ENCODE results near the gene SLC35F4.
"Not testable (repeated sequence)": the region's sequence is repeated elsewhere in the genome, so short reads cannot be mapped to it uniquely, and the experiment has no call there.

SLC35F4 gene

DNA sequence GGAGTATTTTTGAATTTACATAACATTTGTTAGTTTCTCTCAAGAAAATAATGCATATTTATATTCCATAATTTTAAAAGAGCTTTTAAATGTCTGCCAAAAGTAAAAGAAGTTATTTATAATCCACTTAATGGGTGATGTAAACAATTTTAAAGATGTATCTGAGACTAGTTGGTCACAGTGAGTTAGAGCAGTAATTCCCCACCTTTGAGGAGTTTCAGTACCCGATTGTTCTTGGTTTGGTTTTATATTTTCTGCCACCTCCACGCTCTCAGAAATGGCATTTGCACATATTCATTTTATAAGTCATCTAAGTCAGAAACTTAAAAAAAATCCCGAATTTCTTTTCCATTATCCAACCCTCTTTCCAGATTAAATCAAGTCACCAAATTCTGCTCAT lies 153.2 kb downstream of the SLC35F4 start:
- no peak for DNase-seq

DNA sequence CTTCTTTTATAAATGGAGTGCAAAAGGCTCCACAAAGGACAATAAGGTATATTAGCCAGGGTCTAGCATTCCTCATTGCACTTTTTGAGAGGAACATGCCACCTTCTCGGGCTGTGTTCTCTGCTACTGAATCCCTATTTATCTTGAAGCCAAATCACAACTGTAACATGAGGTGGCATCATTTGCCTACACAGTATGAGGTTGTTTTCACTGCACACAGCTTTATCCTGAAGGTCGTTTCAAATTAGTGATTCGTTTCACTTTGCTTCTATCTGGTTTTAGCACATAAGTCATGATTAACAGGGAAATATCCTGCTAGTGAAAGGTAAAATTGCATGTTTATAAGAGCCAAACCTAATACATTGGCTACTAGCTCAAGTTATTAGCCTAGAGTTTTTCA lies 153.8 kb downstream of the SLC35F4 start:
- DNase-seq = no peak

DNA sequence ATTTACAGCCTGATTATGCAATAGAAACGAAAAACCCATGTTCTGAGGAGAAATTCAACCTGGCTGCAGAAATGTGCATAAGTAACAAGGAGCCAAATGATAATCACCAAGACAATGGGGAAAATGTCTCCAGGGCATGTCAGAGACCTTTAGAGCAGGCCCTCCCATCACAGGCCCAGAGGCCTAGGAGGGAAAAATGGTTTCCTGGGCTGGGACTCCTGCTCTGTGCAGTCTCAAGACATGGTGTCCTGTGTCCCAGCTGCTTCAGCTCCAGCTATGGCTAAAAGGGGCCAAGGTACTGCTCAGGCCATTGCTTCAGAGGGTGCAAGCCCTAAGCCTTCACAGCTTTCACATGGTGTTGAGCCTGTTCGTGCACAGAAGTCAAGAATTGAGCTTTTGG lies 156.0 kb downstream of the SLC35F4 start:
- DNase-seq = no peak

DNA sequence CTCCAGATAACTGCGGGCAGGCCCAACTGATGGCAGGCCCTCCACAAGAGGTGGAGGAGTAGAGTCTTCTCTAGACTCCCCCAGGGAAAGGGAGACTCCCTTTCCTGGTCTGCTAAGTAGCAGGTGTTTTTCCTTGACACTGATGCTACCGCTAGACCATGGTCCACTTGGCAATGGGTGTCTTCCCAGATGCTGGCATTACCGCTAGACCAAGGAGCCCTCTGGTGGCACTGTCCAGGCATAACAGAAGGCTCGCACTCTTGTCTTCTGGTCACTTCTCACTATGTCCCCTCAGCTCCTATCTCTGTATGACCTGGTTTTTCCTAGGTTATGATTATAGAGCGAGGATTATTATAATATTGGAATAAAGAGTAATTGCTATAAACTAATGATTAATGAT lies 156.8 kb downstream of the SLC35F4 start:
- not testable (repeated sequence) for DNase-seq

DNA sequence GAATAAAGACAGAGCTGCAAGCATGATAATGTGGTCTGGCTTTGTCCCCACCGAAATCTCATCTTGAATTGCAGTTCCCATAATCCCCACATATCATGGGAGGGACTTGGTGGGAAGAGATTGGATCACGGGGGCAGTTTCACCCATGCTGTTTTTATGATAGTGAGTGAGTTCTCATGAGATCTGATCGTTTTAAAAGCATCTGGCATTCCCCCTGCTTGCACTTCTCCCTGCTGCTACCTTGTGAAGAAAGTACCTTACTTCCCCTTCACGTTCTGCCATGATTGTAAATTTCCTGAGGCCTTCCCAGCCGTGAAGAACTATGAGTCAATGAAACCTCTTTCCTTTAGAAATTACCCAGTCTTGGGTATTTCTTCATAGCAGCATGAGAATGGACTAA lies 158.7 kb downstream of the SLC35F4 start:
- no peak for DNase-seq

DNA sequence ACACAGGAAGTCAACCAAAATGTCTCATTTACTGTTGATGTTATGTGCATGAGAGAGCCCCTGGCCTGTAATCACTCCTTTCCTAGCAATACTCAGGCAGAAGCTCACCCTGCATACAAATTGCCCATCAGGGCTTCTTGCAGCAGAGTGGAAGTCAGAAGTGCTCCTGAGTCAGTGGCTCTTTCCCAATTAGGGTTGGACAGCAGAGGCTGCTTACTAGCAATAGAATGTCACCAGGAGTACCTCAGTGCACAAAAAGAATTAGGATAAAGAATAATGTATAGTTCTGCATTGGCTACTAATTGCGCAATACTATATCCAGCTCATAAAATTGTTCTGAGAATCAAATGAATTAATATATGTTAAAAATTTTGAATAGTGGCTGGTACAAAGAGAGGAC lies 161.1 kb downstream of the SLC35F4 start:
- no peak for DNase-seq

DNA sequence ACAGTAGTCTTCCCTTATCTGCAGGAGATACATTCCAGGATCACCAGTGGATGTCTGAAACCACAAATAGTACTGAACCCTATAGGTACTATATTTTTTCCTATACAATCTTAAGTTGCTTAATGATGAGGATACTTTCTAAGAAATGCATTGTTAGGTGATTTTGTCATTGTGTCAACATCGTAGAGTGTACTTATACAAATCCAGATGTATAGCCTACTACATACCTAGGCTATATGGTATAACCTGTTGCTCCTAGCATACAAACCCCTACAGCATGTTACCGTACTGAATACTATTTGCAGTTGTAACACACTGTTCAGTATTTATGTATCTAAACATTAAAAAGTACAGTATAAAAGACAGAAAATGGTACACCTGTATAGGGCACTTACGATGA lies 165.9 kb downstream of the SLC35F4 start:
- DNase-seq = no peak

DNA sequence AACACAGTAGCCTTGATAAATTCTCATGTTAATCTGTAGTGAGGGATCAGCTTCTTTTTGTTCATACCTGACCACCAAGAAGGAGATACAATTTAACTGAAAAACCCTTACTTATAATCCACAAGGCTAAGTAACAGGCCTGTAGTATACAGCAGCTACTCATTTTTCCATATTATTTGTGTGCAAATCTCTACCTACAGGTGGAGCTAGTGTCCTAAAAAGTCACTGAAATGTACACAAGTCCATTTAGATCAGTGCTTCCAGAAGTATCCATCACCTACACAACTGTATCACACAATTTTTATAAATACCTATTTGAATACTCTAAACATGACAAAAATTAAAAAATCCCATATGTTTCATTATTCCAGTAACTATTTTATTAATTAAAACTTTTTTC lies 173.2 kb downstream of the SLC35F4 start:
- DNase-seq = no peak

DNA sequence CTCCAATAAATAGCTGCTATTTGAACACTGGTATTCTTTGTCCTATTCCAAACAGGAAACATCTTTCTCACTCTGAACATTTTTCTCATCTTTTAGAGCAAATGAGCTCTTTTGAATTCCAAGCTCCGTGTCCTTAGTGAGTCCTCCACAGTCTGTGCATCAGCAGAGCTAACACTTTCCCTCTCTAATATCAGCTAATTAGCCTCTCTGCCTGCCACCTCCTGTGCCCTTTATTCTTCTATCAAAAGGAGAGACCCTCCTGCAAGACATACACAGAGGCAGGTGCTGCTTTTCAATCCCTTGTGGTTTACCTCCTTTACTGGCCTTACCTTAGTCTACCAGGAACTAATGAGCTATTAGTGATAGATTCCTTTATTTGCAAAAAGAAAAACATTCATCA lies 178.5 kb downstream of the SLC35F4 start:
- DNase-seq = no peak

DNA sequence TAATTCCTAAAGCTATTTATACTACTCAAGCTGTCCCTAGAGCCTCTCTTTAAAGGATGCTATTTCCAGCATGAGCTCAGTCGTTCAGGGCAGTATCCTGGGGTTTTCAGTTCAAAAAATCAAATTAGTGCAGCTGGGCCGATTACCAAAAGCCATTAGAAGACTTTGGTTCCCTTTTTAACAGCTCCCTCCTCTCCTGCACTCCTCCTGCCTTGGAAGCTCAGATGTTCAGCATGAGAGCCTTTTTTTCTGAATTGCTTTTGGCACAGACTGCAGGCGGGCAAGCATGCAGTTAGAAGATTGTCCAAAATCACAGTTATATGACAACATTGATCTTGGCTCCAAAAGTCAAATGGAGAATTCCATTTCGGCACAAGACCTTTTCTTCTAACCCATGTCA lies 179.6 kb downstream of the SLC35F4 start:
- DNase-seq = no peak

DNA sequence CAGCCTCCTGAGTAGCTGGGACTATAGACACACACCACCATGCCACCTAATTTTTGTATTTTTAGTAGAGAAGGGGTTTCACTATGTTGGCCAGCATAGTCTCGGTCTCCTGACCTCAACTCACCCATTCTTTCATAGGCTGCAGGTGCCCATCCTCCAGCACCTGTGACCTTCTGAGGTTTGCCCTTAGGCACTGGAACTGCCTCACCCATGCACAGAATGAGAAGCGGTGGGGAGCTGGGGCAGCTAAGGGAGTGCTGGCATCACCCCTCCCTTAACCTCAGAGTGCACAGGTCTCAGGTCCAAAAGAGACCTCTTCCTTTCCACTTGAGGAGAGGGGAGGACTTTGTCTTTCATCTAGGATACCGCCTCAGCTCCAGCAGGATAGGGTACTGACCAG lies 194.9 kb downstream of the SLC35F4 start:
- no peak for DNase-seq

DNA sequence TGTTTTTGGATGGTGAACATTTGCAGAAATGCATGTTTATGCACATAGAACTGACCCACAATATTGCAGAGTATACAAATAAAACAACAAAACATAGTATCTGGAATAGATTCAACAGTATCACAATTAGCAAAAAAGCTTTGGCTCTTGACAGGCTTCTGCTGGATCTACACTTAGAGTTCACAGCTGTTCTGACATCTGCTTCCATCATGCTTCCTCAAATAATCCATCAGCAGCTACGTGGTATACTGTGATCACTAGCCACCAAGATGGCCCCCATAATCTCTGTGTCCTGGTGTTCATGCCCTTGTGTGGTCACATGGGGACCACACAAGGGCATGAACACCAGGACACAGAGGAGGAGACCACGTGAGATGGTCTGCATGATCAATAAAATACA lies 205.7 kb downstream of the SLC35F4 start:
- DNase-seq = no peak

DNA sequence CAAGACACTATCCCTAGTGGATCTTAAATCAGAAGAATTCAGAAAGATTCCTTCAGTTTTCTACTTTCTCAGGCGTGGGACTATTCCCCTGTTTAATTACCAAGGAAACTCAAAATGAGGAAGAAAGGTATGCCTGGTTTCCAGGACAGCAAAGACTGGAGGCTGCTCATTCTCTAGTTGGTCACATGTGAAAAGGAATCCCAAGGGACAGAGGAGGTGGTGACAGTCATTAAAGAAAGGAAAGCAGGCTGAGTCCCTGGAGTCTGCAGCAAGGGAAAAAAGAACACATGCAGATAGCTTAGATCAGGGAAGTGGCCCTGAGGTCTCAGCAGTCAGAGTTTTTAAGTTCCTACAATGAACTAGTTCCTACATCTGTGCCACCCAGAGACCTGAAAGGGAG lies 206.8 kb downstream of the SLC35F4 start:
- no peak for DNase-seq

DNA sequence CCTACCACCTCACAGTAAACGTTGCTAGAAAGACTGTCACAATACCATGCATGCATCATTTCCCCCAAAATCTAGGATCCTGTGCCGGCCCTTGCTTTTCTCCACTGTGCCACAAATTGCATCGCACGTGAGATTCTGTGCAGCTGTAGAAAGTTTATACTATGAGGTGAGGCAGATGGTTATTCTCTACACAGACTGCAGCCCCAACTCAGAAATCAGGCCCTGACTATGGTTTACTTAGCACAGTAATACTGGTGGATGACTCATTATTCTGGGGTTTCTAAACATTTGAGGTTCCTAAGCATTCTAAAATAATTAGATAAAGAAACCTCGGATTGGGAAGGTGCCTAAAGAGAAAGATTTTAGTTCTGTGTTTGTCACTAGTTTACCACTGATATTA lies 208.4 kb downstream of the SLC35F4 start:
- no peak for DNase-seq

DNA sequence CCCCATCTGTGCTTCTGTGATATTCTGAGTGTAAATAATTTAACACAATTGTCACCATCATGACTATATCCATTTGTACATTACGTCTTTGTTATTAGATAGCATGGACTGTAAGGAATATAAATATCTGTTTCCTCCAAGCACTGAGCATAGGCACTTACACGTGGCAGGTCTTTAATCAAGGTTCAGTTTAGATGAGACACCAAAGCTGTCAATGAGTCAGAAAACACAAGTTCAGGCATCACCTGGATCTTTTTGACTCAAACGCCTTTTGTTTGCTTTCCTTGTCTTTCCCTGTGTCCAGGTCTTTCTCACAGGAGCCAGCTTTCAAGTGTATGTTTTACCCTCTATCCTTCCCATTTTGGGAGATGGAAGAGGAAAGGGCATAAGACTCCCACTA lies 209.0 kb downstream of the SLC35F4 start:
- no peak for DNase-seq

DNA sequence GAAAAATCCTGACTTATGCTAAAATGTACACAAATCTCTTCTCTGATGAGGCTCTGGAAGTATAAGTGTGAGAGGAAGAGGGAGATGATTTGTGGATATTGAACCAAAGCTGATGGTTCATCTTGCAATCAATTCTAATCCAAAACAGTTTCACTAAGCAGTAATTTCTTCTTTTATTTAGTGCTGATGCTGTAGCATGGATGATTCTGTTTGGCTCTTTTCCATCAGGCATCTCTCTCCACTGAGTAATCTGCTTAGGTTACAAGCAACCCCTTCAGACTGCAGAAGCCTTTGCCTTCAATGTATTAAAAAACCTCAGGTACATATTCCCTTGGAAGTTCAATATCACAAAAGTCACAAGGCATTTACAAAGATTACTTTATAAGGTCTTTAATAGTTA lies 213.1 kb downstream of the SLC35F4 start:
- no peak for DNase-seq

DNA sequence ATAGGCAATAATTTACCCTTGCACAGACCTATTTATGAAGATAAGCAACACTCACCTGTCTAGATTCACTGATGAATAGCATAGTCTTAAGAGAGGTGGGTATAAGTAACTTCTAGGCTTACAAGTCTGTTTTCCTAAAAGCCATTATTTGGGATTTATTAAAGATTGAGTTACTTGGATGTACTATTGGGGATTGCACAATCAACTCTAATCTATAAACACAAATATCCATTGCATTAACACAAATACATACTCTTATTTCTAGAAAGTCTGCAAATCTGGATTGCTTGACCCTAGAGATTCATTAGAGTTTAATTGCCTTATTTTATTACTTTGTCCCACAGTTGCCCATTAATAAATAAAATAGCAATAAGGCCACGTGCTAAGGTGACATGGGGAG lies 224.1 kb downstream of the SLC35F4 start:
- no peak for DNase-seq

DNA sequence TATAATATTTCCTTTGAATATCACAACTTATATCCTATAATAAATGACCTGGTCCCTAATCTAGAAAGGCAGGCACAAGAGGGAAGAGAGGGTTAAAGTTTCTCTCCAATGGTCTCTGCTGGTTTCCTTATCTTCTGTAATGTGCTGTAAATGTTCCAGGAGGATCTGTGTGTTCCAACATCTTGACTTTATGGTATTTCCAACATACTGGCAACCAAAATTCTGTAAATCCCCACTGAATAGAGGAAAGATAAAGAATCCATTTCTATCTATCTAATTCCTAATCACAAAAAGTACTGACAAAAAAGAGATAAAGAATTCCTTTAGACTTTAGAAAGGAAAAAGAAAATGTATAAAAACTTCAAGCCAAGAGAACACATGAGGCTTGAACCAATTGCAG lies 225.9 kb downstream of the SLC35F4 start:
- DNase-seq = no peak

DNA sequence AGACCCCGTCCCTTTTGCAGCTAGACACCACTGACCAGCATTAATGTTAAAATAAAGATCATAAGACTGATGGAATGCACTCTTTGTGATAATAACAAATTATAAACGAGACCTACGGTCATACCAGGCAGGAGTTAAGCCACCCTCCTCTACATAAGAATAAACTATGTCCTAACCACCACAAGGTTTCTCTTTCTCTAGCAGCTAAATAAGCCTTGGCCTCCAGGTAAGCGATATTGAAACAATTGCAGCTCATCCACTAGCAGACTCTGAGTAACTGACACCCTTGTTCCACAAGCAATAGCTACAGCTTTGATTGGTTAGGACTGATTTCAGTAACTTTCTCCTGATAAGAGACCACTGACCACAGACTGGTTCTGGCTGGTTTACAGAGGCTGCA lies 228.0 kb downstream of the SLC35F4 start:
- no peak for DNase-seq

DNA sequence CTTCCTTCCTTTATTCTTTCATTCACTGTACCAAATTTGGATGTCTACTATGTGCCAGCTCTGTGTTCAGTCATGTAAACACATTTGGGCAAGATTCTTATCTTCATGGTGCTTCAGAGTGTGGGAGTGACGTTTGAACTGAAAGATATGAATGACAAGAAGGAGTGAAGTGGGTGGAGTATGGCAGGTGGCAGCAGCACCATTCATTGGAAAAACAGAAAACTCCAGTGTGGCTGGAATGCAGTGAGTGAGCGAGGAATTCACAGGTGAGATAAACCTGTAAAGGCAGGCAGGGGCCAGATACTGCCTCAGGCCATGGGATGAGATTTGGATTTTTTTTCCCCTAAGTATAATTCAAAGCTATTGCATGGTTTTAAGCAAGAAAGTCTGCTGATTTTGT lies 231.6 kb downstream of the SLC35F4 start:
- no peak for DNase-seq

DNA sequence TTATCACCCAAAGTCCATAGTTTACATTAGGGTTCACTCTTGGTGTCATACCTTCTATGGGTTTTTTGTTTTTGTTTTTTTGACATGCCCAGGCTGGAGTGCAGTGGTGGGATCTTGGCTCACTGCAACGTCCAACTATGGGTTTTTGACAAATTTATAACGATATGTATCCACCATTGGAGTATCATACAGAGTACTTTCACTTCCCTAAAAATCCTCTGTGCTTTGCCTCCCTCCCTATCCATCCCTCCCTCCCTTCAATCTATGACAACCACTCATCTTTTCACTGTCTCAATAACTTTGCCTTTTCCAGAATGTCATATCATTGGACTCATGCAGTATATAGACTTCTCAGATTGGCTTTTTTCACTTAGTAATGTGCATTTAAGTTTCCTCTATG lies 233.2 kb downstream of the SLC35F4 start:
- DNase-seq = no peak

DNA sequence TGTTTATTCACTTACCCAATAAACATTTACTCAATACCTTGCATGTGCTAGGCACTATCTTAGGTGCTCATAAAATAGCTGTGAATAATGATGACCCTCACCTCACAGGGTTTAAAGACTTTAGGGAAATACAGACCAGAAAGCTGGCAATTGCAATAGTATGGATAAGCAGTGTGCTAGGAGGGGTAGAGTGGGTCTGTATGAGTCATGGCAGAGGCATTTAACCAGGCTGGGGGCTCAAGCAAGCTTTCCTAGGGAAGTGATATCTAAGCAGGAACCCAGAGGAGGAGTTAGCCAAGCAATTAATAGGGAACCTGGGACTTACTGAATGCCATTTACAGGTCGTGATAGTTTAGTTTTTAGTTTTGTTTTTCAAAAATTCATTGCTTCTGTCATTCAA lies 248.4 kb downstream of the SLC35F4 start:
- DNase-seq = no peak

DNA sequence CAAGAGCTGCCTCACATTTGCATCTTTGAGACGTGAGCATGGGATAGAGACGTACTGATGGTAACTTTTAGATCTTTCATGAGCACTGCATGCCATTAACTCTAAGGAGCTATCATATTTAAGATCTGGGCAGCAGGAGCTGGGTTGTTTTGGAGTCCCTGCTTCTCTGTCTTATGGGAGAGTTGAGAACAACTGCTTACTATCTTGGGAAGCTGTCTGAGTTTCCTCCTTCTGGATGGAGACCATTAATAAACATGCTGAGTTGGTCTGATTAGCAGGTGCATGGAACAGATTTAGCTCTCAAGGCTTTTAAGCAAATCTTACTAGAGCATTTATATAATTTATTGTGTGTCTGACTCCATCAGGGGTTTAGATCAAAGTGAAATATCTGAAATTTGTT lies 252.9 kb downstream of the SLC35F4 start:
- no peak for DNase-seq

DNA sequence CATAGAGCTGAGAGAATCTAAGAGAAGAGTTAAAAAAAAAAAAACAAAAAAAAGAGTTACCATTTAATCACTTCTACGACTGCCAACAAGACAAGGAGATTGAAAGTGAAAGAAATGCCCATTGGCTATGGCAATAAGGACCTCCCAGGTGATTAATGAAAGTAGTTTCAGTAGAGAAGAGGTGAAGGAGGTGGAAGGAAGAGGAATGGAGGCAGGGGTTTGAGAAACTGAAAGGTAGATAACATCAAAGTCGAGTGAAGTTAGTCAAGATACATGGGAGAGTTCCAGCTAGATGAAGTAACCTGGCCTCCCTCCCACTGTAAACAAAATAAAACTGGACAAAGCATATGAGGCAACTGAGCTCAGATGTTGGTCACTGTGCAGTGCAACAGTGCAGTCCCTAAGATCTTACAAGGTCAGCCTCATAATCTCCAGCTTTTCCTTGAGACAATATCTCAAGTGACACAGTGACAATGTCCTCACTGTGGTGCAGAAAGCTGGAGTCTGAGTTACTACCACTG lies 254.3 kb downstream of the SLC35F4 start:
- no peak for DNase-seq

DNA sequence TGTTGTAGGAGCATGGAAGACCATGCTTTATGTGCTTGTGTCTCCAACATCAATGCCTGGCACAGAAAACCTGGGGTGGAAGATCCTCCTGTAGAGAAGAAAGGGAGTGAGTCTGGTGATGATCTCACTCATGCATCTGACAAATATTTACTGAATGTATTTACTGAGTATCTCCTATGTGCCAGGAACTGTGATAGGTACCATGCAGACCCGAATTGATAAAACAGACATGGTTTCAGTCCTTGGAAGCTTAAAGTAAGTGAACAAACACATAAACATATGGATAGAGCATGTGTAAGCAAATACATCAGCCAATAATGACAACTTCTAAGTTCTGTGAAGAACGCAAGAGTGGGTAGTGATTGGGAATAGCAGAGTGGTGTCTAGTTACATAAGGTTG lies 255.3 kb downstream of the SLC35F4 start:
- no peak for DNase-seq

Data from activated CD4-positive, CD25-positive, alpha-beta regulatory T cell (primary cell).